HepG2 (cell line): ENCODE measurements around the gene WLS. TPM values are rescaled to one million over a fixed set of nuclear protein-coding genes. Genes with fewer than 3 reads are reported as not detected.
A peak's percentile ranks its signal among the peaks of the same experiment; 100 is the strongest.

Source experiments
- ATAC-seq: fragments of 200-7000 bp; cut with Tn5 transposase; 3 replicates; pipeline ENCODE4 v1.9.1; 2020; ENCODE audit warnings: mild to moderate bottlenecking, moderate library complexity
- BruUV-seq: library from RNA; stranded (reverse); fragments of 400-500 nt; replicated peaks from 2 replicates; lab custom pipeline; 2021; lab: Mats Ljungman, UMichigan
- CTCF ChIA-PET: fragments of 300-600 bp; formaldehyde crosslinking; extraction: SDS; loops from one replicate; lab custom pipeline; 2021; ENCODE audit warnings: low total read pairs, inconsistent platforms, low intra/inter-chr PET ratio; lab: Yijun Ruan, JAX
- POLR2A ChIA-PET: fragments of 350-600 bp; sonication (Branson Sonifier 250); formaldehyde crosslinking; loops from one replicate; lab custom pipeline; 2020; ENCODE audit warnings: antibody characterized with exemption, inconsistent platforms; lab: Yijun Ruan, JAX
- DNase-seq: peaks from one replicate; pipeline ENCODE4 v3.0.0-alpha.2; 2015; ENCODE audit warnings: low spot score
- FAIRE-seq: peaks from 3 replicates; lab custom pipeline; 2011; peaks lifted over from hg19 to GRCh38; lab: Jason Lieb, UNC
- H2AFZ ChIP-seq: one replicate; pipeline ENCODE4 v1.6.1; 2011; ENCODE audit warnings: low read length, inconsistent platforms
- H3K27ac ChIP-seq: fragments of 300-600 bp; 3 replicates; pipeline ENCODE4 v1.8.0; 2011; ENCODE audit warnings: mixed run types, mild to moderate bottlenecking, mixed read lengths, low read length, inconsistent platforms; ENCODE audit not compliant: insufficient read depth; ENCODE audit errors: extremely low read length
- H3K27me3 ChIP-seq, 2 experiments: fragments of 200-600 bp in 1 of 2; 2 replicates in 1 of 2; 3 replicates in 1 of 2; pipeline versions ENCODE4 v1.6.0 to v1.8.0; 2011; ENCODE audit warnings: low read length in 2 of 2, mild to moderate bottlenecking in 2 of 2, moderate library complexity in 2 of 2, inconsistent platforms in 1 of 2; ENCODE audit not compliant: insufficient read depth in 2 of 2, control insufficient read depth in 1 of 2
- H3K36me3 ChIP-seq, 2 experiments: fragments of 200-600 bp in 1 of 2; replicated peaks in 1 of 2; 2 replicates in 1 of 2; 3 replicates in 1 of 2; pipeline versions ENCODE4 v1.5.1 to v1.8.0; 2011; ENCODE audit warnings: low read length in 2 of 2, inconsistent platforms in 1 of 2; ENCODE audit not compliant: insufficient read depth in 2 of 2, control insufficient read depth in 1 of 2
- H3K4me1 ChIP-seq: 2 replicates; pipeline ENCODE4 v1.5.1; 2012; ENCODE audit warnings: low read length, inconsistent platforms; ENCODE audit not compliant: insufficient read depth
- H3K4me2 ChIP-seq: 2 replicates; pipeline ENCODE4 v1.6.0; 2011; ENCODE audit warnings: low read depth, low read length, inconsistent platforms
- H3K4me3 ChIP-seq, 3 experiments: fragments of 200-600 bp in 1 of 3; sonication (generic), shearing (Covaris generic) in 1 of 3; replicated peaks in 1 of 3; 2 replicates each; pipeline ENCODE4 v1.5.1; 2011 to 2016; ENCODE audit warnings: low read length in 3 of 3, inconsistent platforms in 2 of 3, low read depth in 2 of 3, mild to moderate bottlenecking in 2 of 3, control low read depth in 1 of 3, mixed read lengths in 1 of 3; ENCODE audit not compliant: insufficient read depth in 1 of 3
- H3K79me2 ChIP-seq: one replicate; pipeline ENCODE4 v1.6.1; 2011; ENCODE audit warnings: low read length, inconsistent platforms; ENCODE audit not compliant: insufficient read depth
- H3K9ac ChIP-seq: 2 replicates; pipeline ENCODE4 v1.6.0; 2011; ENCODE audit warnings: mild to moderate bottlenecking, low read depth, low read length, inconsistent platforms; ENCODE audit not compliant: insufficient read depth
- H3K9me3 ChIP-seq: 2 replicates; pipeline ENCODE4 v1.5.1; 2012; ENCODE audit warnings: mild to moderate bottlenecking, low read length
- H4K20me1 ChIP-seq: 2 replicates; pipeline ENCODE4 v1.6.0; 2011; ENCODE audit warnings: inconsistent platforms, mild to moderate bottlenecking, low read length, moderate library complexity; ENCODE audit not compliant: insufficient read depth
- FOXP1 ChIP-seq, 2 experiments: fragments of 450-650 bp in 1 of 2; IDR thresholded peaks; 2 replicates each; pipeline ENCODE4 v1.6.1; 2017 to 2018; ENCODE audit warnings: antibody characterized with exemption in 1 of 2
- HMG20B ChIP-seq: conservative IDR thresholded peaks from 2 replicates; pipeline ENCODE4 v1.6.1; 2016; ENCODE audit warnings: missing genetic modification reagents, missing compliant biosample characterization
- NKX3-1 ChIP-seq: sonication (generic); formaldehyde crosslinking; IDR thresholded peaks from 2 replicates; pipeline ENCODE4 v1.5.0; 2020; ENCODE audit warnings: missing genetic modification reagents
- POLR2AphosphoS2 ChIP-seq: IDR thresholded peaks from 2 replicates; pipeline ENCODE4 v1.6.1; 2011; ENCODE audit warnings: low read depth, low read length, improper control_type of control experiment
- RORA ChIP-seq: sonication (generic); formaldehyde crosslinking; IDR thresholded peaks from 2 replicates; pipeline ENCODE4 v1.5.0; 2020; ENCODE audit warnings: mild to moderate bottlenecking, missing genetic modification reagents, moderate library complexity
- SALL1 ChIP-seq: sonication (generic); formaldehyde crosslinking; IDR thresholded peaks from 2 replicates; pipeline ENCODE4 v1.8.0; 2022; ENCODE audit warnings: mild to moderate bottlenecking, missing genetic modification reagents
- SMC3 ChIP-seq: IDR thresholded peaks from 2 replicates; pipeline ENCODE4 v1.6.1; 2011; ENCODE audit warnings: low read length, improper control_type of control experiment
- SPEN ChIP-seq: sonication (generic); formaldehyde crosslinking; IDR thresholded peaks from 2 replicates; pipeline ENCODE4 v1.5.1; 2020; ENCODE audit warnings: low read depth, mild to moderate bottlenecking, missing genetic modification reagents
- SRSF1 ChIP-seq: fragments of 200-400 bp; formaldehyde crosslinking; optimal IDR thresholded peaks from 2 replicates; pipeline ENCODE3; 2017; ENCODE audit warnings: mild to moderate bottlenecking, low read depth, low read length, moderate library complexity
- ZNF138 ChIP-seq: sonication (generic); formaldehyde crosslinking; IDR thresholded peaks from 2 replicates; pipeline ENCODE4 v1.5.0; 2020; ENCODE audit warnings: mild to moderate bottlenecking, low read depth, missing genetic modification reagents
- ZNF263 ChIP-seq: sonication (generic); formaldehyde crosslinking; IDR thresholded peaks from 2 replicates; pipeline ENCODE4 v1.4.0; 2020; ENCODE audit warnings: missing genetic modification reagents
- ZNF33B ChIP-seq: sonication (generic); formaldehyde crosslinking; IDR thresholded peaks from 2 replicates; pipeline ENCODE4 v1.5.1; 2020; ENCODE audit warnings: mild to moderate bottlenecking, missing genetic modification reagents
- ZNF432 ChIP-seq: sonication (generic); formaldehyde crosslinking; IDR thresholded peaks from 2 replicates; pipeline ENCODE4 v1.5.0; 2020; ENCODE audit warnings: missing genetic modification reagents, mild to moderate bottlenecking, borderline replicate concordance
- ZNF713 ChIP-seq: sonication (generic); formaldehyde crosslinking; IDR thresholded peaks from 2 replicates; pipeline ENCODE4 v1.4.0; 2020; ENCODE audit warnings: mild to moderate bottlenecking, missing genetic modification reagents
- ZSCAN30 ChIP-seq: sonication (generic); formaldehyde crosslinking; IDR thresholded peaks from 2 replicates; pipeline ENCODE4 v1.5.0; 2020; ENCODE audit warnings: mild to moderate bottlenecking, missing genetic modification reagents
- WGBS: methylation state at CpG from one replicate; pipeline ENCODE4 v1.1.6; 2017; ENCODE audit warnings: low lambda C conversion rate; 5-methylcytosine and 5-hydroxymethylcytosine counted together
- in situ Hi-C: cut with HindIII; loops from 2 replicates; pipeline ENCODE4 v1.10.0; 2017; ENCODE audit warnings: low pct_unique_long_range_greater_than_20kb; ENCODE audit not compliant: extremely low pct_ligation_motif_present
- intact Hi-C: fragments of 100-400 bp; cut with micrococcal nuclease; formaldehyde crosslinking; loops from one replicate; pipeline ENCODE4 v1.10.0; 2022; ENCODE audit not compliant: unreplicated experiment
- polyA plus RNA-seq, 8 experiments: library from polyadenylated mRNA; depleted of rRNA in 3 of 8; stranded (reverse) in 7 of 8; unstranded in 1 of 8; fragments of >200 nt; fragmentation: Illumina TruSeq in 4 of 8; extraction: Trizol in 4 of 8; gene quantifications; 2 replicates each; pipeline versions ENCODE4 v1.2.1 to v1.2.3, GENCODE V29; 2011 to 2016; ENCODE audit warnings: low read depth in 4 of 8, missing spikeins in 1 of 8, mixed read lengths in 1 of 8; ENCODE audit not compliant: insufficient read depth in 1 of 8
- total RNA-seq, 5 experiments: library from RNA; depleted of rRNA; stranded (reverse); fragments of >200 nt; fragmentation: Illumina TruSeq; extraction: Trizol; gene quantifications; 2 replicates each; pipeline ENCODE4 v1.2.3, GENCODE V29; 2016; ENCODE audit warnings: low read depth in 1 of 5
- TF ChIP-seq, protein P1 (sequence below): IDR thresholded peaks from 2 replicates; pipeline ENCODE4 v1.6.1; 2016; ENCODE audit warnings: low read depth, missing genetic modification reagents, missing compliant biosample characterization
- TF ChIP-seq, protein P2 (sequence below): sonication (generic); formaldehyde crosslinking; IDR thresholded peaks from 2 replicates; pipeline ENCODE4 v1.5.0; 2020; ENCODE audit warnings: missing genetic modification reagents

WLS gene
- total and polyA plus RNA-seq, 2 of the 13 experiments (the other 11 are each of a cell fraction or from before 2014, with no cell fraction given): not detected

DNA sequence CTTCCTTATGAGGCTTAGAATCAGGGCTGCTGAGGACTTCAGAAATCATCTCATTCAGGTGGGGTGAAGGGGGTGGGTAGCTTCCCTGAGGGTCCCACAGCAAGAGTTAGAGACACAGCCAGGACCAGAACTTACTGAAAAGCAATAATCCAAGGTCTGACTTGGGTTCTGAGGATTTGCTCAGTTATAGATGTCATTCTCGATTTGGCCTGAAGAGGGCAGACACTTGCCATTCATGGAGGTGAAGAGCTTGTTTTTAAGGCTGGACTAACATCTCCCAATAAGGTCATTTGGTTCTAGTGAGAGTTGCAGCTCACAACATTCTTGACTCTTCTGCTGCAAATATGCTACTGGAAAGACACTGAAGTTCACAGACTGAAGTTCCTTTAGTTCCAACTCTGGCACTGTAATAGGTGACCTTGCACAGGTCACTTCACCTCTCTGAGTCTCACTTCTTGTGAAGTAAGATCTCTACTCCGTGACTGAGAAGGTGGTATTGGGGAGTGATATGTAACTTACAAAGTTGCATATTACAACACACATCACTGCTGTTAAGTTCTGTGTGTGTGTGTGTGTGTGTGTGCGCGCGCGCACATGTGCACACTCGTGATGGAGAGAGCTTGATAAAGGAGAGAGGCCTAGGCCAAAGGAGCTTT is 112.1 kb downstream of the WLS start (continued):
- TF ChIP-seq, protein P1, sequence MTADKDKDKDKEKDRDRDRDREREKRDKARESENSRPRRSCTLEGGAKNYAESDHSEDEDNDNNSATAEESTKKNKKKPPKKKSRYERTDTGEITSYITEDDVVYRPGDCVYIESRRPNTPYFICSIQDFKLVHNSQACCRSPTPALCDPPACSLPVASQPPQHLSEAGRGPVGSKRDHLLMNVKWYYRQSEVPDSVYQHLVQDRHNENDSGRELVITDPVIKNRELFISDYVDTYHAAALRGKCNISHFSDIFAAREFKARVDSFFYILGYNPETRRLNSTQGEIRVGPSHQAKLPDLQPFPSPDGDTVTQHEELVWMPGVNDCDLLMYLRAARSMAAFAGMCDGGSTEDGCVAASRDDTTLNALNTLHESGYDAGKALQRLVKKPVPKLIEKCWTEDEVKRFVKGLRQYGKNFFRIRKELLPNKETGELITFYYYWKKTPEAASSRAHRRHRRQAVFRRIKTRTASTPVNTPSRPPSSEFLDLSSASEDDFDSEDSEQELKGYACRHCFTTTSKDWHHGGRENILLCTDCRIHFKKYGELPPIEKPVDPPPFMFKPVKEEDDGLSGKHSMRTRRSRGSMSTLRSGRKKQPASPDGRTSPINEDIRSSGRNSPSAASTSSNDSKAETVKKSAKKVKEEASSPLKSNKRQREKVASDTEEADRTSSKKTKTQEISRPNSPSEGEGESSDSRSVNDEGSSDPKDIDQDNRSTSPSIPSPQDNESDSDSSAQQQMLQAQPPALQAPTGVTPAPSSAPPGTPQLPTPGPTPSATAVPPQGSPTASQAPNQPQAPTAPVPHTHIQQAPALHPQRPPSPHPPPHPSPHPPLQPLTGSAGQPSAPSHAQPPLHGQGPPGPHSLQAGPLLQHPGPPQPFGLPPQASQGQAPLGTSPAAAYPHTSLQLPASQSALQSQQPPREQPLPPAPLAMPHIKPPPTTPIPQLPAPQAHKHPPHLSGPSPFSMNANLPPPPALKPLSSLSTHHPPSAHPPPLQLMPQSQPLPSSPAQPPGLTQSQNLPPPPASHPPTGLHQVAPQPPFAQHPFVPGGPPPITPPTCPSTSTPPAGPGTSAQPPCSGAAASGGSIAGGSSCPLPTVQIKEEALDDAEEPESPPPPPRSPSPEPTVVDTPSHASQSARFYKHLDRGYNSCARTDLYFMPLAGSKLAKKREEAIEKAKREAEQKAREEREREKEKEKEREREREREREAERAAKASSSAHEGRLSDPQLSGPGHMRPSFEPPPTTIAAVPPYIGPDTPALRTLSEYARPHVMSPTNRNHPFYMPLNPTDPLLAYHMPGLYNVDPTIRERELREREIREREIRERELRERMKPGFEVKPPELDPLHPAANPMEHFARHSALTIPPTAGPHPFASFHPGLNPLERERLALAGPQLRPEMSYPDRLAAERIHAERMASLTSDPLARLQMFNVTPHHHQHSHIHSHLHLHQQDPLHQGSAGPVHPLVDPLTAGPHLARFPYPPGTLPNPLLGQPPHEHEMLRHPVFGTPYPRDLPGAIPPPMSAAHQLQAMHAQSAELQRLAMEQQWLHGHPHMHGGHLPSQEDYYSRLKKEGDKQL (CRISPR knock-in tag): no peak
- TF ChIP-seq SMC3 (peak; percentile 66), POLR2AphosphoS2 (no peak), ZNF432 (CRISPR knock-in tag) (no peak)

DNA sequence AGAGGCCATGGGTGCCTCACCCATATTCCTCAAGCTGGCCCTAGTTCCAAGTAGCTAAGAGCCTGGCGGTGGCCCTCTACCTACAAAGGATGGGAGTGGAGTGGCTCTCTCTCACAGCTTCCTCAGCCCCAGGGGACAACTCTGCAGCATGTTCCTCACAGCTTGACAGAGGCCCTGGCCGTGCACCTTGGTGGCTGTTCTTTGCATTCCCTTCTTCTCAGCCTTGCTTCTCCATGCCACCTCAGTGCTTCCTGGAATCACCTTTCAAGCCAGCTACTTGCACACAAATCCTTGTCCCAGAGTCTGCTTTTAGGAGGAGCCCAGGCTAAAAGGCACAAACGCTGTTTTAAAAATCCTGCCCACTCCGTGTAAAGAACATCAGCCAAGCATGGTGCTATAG is 112.9 kb downstream of the WLS start:
- Histone ChIP-seq H3K27me3 (peaks cover 0 to 5% of the 10 kb centered on the region in 2 experiments; a peak in 3 of 5 replicates), H3K9ac (no peak overlapping the region), H3K27ac (no peak overlapping the region), H3K4me3 (no peak overlapping the region), H3K4me1 (peaks cover 8% of the 10 kb centered on the region), H3K36me3 (no peaks in the 10 kb centered on the region), H2AFZ (no peak overlapping the region), H3K4me2 (no peak overlapping the region), H3K9me3 (no peaks in the 10 kb centered on the region), H4K20me1 (no peaks in the 10 kb centered on the region), H3K79me2 (no peaks in the 10 kb centered on the region)
- intact Hi-C loops (loop anchor here (5.0 kb wide), 1 partner anchor 323 kb away; no protein-coding TSS in a partner anchor), in situ Hi-C loops (loop anchor here (5.0 kb wide), 2 partner anchors 223 to 1618 kb away; no protein-coding TSS in a partner anchor)
- BruUV-seq: no TSS peak
- TF ChIP-seq RORA (CRISPR knock-in tag) (no peak), NKX3-1 (no peak), HMG20B (CRISPR knock-in tag) (no peak), SRSF1 (no peak), ZNF263 (no peak), FOXP1 (IDR thresholded peaks at IDR 0.05) (no peak), FOXP1 (CRISPR knock-in tag; IDR thresholded peaks at IDR 0.05) (no peak), ZNF713 (CRISPR knock-in tag) (no peak), SPEN (CRISPR knock-in tag) (no peak), ZNF138 (CRISPR knock-in tag) (no peak), ZSCAN30 (CRISPR knock-in tag) (no peak), SALL1 (CRISPR knock-in tag) (no peak), ZNF33B (no peak)
- TF ChIP-seq, protein P2, sequence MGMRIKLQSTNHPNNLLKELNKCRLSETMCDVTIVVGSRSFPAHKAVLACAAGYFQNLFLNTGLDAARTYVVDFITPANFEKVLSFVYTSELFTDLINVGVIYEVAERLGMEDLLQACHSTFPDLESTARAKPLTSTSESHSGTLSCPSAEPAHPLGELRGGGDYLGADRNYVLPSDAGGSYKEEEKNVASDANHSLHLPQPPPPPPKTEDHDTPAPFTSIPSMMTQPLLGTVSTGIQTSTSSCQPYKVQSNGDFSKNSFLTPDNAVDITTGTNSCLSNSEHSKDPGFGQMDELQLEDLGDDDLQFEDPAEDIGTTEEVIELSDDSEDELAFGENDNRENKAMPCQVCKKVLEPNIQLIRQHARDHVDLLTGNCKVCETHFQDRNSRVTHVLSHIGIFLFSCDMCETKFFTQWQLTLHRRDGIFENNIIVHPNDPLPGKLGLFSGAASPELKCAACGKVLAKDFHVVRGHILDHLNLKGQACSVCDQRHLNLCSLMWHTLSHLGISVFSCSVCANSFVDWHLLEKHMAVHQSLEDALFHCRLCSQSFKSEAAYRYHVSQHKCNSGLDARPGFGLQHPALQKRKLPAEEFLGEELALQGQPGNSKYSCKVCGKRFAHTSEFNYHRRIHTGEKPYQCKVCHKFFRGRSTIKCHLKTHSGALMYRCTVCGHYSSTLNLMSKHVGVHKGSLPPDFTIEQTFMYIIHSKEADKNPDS (CRISPR knock-in tag): no peak
- no peak for FAIRE-seq
- POLR2A ChIA-PET: no interaction called here
- 25% methylated on average over 4 of the region's 4 CpGs for WGBS
- no peak for ATAC-seq
- DNase-seq: no peak
- CTCF ChIA-PET: interaction anchor here (1.8 to 3.1 kb wide), 3 partner anchors 202 to 1618 kb away, joined by 6 to 33 read pairs (median 17); no protein-coding TSS in a partner anchor
